GM19025 (cell line): Measurements from ENCODE around the gene ASTN1.

Experiments
- ATAC-seq: cut with Tn5 transposase; IDR thresholded peaks from one replicate; pipeline ENCODE4 v1.9.1; 2021; ENCODE audit warnings: mild to moderate bottlenecking, low read depth, moderate library complexity; ENCODE audit not compliant: unreplicated experiment

Gene ASTN1

DNA sequence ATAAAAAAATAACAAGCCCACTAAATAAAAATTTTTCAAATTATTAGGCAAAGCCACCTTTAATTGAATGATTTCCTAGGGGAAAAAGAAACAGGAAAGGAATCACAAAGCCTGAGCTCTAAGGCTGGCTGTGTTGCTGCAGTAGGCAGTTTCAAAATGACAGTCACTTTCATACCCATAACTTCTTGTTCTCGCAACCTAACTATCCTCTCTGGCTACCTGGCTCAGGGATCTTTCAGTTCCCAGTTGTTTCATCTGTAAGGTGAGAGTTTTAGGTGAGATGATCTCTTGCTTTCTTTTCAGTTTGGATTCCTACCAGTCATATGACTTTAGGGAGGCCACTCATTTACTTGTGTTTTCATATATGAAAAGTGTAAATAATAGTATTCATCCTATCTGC lies 226.1 kb downstream of the ASTN1 start:
- ATAC-seq, result no peak

DNA sequence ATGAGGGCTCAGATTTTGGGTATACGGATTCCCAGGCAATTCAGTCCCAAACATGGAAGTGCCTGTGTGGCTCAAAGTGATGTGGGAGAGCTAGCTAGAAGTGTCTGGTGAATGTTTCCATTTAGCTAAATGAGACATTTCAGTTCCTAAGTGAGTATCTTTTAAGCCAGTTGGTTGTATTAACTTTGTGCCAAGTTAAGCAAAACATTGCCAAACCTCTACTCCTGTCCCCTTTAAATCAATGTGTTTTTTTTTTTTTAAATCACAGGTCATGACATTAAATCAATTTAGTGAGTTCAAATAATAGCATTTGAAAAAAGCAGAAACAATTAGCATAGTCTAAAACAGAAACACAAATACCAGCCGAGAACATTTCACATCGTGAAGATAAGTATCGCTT lies 230.1 kb downstream of the ASTN1 start:
- ATAC-seq, result no peak

DNA sequence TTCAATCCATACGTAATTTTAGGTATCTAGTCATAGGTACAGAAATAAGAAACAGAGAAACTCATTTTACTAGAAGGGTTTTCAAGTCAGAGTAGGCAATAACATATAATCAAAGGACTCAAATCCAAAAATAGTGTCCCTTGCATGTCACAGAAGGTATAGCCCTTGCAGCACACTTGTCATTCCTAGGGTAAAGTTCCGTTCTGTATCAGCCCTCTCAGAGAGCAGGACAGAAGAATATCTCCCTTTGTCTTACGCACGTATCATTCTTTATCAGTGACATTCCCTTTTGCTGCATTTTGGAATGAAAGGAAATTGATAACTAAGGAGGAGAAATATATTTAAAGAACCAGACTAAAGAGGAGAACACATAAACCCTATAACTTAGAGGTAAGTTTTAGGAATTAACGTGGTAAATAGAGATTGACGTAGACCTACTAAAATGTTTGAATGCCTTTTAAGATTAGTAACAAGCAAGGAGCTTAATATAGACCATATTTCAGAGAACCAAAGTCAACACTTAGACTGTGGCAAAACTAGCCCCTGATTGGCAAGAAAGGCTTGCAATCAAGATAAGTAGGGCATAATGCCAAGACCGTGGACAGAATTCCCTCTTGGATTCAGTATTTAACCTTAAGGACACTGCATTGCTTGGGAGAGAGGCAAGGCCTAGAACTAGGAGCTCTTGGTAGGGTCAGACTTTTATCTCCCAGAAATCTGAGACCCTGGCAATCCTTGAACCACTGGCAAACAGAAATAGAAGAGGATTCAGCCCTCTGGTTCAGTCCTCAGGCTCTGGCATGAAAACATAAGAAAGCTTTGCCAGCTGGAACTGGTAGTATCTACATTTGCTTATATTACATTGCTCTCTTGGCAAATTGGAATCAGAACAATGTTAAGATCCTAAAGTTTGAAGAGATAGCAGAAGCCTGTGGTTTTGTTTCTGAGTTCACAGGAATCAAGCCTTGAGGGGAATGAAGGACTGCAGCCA lies 232.1 kb downstream of the ASTN1 start:
- ATAC-seq, result no peak

DNA sequence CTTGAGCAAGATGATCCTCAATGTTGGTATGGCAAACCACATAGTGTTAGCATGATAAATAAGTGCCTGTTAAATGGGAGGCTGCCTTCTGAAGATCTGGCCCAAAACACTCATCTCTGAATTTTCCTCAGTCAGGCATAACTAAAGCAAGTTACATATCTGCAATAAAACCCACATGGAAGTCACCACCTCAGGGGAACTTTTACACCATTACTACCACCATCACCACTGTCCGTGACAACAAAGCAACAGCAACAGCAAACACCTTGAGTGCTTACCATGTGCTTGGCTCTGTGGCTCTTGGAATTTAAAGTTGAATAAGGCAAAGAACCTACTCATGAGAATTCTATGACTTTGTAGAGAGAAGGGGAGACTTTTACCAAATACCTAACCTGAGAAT lies 233.0 kb downstream of the ASTN1 start:
- no peak for ATAC-seq

DNA sequence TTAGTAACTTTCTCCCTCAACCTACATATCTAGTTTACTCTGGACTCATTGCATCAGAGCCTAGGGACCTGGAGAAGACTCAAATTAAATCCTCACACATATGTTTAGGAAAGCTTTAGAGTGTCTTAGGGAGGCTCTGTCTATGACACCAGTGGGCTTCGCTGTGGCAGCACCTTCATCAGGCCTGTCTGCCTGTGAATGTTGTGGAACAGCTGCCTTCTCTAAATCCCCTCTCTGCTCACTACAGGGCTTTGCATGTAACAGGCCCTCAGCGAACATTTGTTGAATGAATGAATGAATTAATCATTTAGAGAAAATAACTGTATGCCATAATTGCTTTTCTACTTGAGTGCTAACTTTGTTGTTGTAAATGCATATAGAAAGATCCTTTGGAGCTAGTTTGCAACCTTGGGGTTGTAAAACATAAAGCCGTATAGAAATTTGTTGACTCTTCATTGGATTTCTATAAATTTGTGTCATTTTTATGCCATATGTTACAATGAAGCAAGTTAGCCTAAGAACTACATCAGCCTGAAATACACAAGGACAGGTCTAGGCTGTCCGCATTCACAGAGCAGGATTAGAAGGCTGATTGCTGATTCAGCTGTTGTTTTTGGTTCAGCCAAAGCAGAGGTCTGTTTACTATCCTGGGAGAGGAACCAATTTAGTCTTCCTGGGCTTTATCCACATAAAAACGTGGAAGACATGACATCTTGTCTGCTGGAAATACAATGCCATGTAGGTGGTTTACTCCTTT lies 238.0 kb downstream of the ASTN1 start:
- no peak for ATAC-seq

DNA sequence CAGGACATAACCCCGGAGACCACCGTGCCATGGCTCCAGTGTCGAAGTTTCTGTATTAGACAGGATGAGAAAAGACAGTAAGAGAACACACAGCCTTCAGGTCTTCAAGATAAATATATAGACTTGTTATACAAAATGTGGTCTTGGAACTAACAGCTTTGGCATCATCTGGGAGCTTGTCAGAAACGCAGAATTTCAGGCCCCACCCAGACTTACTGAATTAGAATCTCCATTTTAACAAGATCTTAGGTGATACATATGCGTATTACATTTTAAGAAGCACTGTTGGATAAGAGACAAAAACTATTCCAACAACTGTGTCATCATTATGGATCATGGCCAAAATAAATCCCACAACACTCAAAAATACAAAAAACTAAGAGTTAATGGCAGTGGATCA lies 239.3 kb downstream of the ASTN1 start:
- ATAC-seq, result no peak

DNA sequence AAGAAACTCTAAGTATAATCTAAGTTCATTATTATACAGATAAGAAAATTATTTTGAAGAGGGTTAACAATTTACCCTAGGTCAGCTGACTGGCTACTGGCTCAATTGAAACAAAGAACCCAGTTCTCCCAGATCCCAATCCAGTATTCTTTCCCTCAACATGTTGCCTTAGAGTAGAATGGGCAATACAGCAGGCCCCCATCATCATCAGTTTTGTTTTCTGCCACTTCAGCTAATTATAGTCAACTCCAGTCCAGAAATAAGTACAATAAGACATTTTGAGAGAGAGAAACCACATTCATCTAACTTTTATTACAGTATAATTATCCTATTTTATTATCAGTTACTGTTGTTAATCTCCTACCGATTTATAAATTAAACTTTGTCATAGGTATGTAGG lies 241.2 kb downstream of the ASTN1 start:
- no peak for ATAC-seq

DNA sequence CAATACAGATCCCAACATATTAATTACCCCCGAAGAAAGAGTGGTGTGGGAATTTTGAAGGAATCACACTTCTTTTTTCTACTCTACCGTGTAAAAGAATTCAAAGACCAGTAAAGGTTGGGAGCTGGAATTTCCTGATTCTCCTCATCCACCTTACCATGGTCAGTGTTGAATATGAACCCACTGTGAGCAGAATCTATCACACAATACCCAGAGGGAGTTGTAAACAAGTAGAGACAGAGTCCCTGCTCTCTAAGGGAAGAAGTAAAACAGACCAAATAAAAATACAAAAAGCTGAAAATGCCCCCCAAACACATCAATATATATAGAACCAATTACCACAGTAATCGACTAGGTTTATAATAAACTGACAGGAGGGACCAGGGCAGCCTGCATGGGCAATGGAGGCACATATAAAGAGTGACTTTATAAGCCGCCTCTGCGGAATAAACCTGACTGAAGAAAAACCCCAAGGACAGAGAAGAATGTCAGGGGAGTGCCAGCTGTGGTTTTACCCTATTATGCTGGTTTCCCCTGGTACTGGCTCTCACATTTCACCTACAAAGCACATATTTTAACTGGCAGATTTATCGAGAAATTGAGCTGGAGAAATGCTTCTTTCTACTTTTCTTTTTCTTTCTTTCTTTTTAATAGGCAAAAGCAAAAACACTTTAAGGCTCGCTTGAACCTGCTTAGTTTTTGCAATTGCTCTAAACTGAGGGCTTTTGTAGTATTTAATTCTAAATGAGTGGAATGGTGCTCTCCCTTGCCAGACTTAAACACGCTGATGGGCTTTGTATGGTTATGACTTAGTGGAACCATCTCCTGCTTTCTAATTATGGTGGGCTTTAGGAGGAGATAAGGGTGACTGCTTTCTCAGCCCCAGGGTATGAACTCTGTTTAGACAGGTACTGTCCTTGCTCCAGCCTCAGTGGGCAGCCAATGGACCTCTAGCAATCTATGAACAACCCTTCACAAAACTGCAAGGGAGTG lies 244.8 kb downstream of the ASTN1 start:
- ATAC-seq, result no peak

DNA sequence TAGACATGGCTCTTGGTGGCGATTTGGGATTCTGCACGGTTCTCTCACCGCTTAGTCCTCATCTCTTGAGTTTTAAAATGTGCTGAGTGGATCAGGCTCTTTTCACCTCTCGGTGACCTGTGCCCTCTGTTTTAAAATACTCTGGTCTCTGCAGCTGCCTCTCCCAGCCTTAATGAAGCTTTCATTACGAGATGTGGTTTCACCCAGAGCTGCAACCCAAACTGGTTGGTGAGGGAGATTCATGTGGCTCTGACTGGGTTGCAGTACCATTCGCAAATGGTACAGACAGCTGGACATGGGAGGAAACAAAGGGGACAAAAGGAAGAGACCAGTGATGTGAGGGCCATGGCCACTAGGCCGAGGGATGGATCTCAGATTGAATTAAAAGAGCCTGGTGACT lies 258.9 kb downstream of the ASTN1 start:
- no peak for ATAC-seq

DNA sequence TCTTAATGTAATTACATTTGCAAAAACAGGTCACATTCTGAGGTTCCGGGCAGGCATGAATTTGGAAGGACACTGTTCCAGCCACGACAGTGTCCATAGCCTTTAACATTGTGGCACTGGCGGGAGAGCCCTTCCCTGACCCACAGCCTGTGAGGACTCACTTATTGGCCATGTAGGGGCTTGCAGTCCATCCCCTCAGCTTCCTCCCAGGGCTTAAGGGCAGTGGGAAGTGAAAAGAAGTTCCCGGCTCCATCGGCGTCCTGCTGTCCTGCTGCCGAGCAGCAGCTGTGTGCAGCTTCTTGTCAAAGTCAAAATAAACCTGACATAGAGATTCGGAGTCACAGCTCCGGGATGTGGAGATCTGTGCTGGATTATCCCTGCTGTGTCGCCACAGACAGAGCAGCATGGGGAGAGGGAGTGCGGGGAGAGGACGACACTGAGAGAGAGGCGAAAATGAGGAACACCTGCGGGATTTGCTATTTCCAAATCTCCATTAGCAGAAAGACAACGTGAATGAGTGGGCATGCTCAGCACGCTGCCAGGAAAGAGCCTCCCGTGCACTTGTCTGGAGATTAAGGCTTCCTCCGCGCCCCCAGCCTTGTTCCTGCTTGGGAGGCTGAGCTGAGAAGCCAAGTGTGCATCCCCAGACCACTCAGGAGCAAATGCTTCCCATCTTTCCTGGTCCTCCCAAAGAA lies 260.3 kb downstream of the ASTN1 start:
- ATAC-seq, result no peak

DNA sequence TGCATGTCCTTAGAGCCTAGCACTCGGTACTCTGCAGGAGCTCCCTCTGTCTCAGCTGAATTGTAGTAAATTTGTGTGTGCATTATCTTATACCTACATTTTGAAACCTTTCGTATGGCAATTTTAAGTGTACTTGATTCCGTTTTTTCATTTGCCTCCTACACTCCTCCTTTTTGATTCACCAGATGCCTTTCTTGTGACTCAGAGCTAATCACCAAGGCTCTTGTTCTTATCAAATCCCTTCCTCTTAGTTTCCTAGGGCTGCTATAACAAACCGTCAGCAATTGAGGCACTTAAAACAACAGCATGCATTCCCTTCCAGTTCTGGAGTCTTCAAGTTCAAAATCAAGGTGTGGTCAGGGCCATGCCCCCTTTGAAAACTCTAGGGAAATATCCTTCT lies 261.0 kb downstream of the ASTN1 start:
- no peak for ATAC-seq

DNA sequence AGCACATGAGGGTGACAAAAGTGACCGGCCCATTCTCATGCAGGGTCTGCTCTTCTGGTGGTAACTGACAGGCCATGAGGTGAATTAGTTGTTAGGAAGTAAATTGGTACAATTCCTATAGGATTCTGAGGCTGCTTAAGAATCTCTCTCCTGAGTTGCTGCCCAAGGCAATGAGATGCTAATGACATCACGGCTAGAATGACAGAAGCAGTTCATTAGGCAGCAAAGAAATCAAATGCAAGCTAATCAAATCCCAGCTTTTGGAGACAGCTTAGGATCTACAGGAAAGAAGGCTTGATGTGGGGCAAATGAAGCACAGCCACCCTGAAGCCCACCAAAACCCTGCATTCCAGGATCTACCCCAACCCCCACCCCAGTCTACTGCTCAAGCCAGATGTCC lies 265.2 kb downstream of the ASTN1 start:
- no peak for ATAC-seq

DNA sequence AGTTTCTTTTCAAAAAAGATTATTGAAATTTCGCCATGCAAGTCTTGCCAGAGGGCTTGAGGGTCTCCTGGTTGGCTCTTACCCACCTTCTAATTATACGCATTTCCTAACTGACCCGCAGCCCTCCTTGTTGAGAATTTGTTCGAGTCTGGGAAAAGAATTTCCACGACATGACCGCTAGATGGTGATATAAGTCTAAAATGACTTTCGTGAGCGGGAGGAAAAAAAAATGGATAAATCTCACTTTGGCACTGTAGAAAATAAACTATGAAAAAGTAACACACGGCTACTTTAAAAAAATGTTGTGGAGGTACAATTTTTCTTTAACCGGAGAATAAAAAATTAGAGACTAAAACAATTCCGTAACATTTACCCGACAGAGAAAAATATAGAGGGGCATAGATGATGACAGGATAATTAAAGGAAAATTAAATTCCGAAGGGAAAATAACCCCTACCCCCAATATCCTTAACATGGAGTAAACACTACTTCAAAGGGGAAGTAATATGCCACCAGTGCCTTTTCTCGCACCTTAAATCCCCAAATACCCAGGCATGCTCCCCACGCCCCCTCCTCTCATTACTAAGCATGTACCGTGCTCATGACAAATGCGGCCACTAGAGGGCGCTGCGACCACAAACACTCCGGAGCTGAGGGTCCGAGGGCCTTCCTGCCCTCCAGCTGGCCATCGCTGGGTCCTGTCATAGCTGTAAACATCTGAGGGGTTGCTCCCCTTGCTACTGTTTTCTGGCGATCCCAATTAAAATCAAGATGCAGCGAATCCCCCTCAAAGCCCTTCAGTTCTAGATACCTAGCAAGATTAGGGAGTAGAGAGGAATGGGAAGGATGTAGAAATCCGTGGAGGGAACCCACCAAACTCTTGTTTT lies 266.9 kb downstream of the ASTN1 start:
- no peak for ATAC-seq

DNA sequence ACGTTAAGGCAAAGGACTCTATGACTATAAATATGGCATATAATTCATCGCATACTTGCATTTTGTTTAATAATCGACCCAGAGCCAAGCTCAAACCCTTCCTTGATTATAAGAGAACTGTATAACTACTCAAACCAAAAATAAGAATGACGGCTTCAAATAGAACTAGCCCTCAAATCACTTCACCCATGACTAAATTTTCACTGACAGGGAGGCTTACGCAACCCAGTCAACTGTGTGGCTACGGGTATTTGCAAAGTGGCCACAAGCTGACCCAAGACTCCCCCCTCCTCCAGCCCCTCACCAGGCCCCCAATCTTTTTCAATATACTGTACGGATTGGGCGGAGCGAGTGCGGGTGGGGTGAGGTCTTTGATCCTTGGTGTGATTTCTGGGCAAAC lies 268.3 kb downstream of the ASTN1 start:
- no peak for ATAC-seq

DNA sequence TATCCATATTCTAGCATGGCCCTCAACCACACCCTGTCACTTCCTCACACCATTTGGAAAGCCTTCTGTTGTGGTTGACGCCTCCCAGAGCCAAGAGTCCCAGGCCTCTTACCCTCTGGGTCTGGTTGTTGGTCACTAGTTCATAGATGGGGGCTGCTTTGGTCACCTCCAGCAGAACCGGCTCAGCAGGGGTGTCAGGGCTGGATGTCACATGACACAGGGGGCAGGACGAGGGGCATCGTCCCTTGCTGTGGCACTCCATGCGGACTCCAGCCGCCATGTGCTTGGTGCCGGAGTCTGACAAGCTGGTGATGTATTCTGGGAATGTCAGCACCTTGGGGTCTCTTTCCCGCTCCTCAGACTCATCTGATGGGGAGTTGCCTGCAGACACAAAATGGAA lies 270.1 kb downstream of the ASTN1 start:
- ATAC-seq, result no peak

DNA sequence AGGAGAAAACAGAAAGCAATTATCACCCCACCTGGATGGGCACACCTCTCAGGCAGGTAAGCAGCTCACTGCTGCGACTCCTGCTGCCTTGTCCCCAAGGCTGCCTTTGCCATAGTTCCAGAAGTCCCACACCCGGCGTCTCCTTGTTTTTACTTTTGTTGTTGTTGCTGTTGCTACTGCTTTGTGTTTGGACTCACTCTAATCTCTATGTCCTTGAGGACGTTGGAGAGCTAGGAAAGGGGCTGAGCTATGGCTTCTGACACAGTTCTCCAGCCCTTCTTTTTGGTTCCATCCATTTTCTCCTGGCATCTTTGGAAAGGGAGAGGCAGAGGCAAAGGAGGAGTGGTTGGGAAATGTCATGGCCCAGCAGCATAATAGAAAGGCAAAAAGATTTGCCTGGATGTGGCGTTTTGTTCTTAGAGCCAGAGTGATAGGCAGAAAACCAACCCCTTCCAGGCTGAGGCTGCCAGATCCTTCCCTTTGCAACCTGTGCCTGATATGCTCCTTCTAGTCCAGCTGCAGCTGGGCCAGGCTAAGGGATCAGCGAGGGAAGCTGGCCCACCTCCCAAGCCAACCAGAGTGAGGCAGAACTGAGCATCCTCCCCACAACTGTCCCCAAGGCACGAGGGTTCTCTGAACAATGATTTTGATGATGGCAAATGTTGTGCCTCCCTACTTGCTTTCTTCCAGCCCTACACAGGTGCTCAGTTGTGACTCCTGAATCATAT lies 270.7 kb downstream of the ASTN1 start:
- no peak for ATAC-seq

DNA sequence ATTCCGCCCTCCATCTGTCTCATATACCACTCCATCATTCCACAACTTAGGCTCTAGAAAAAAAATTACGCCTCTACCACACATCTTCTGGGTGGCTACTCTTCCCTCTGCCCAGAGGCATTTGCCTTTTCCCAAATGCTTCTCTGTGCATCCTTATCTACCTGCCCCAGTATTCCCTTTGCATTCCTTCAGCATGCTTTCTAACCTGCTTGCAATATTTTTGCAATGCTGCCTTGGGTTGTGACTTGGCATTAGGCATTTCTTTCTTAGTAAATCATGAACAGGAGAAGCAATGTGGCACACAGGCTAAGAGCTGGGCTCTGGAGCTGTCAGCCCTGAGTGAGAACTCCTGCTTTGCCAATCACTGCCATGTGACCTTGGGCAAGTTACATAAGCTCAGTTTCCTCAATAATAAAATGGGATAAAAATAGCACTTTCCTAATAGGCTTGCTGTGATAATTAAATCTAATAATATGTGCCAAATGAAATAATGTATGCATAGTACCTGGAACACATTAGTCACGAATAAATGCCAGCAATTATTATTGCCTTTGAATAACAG lies 276.0 kb downstream of the ASTN1 start:
- ATAC-seq, result no peak

DNA sequence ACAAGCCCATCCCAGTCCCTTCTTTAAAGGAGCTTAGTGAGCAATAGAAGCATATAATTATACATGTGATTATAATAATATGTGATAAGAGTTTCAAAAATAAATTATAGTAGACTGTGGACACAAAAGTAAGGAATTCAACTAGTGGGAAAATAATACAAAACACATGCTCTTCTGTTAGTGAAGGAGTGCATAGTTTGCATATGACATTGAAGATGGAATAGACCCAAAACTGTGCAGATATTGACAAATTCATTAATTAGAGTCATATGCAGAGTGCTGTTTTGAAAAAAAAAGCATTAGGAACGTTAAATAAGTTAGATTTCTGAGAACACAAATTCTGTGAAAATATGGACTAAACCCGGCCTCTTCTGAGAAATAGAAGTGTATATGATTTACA lies 278.8 kb downstream of the ASTN1 start:
- no peak for ATAC-seq
